SK-N-SH (cell line): Measurements from ENCODE around the gene TEKT1. TPM values are rescaled to one million over a fixed set of nuclear protein-coding genes. Genes with fewer than 3 reads are reported as not detected.

Source experiments
- CTCF ChIA-PET: fragments of 300-600, 350-600 bp; formaldehyde crosslinking; extraction: SDS; loops from one replicate; lab custom pipeline; 2021; lab: Yijun Ruan, JAX
- POLR2A ChIA-PET: fragments of 350-600 bp; sonication (Branson Sonifier 250); formaldehyde crosslinking; extraction: SDS; loops from one replicate; lab custom pipeline; 2020; ENCODE audit warnings: antibody characterized with exemption, inconsistent platforms; lab: Yijun Ruan, JAX
- DNase-seq: peaks from one replicate; pipeline ENCODE4 v3.0.0; 2012
- H2AFZ ChIP-seq: fragments of 200-600 bp; sonication (generic); 2 replicates; pipeline ENCODE4 v1.8.1; 2016; ENCODE audit warnings: antibody characterized with exemption, mild to moderate bottlenecking, low read depth
- H3F3A ChIP-seq: fragments of 200-600 bp; sonication (generic); replicated peaks from 2 replicates; pipeline ENCODE3; 2016; ENCODE audit warnings: antibody characterized with exemption, mild to moderate bottlenecking; ENCODE audit not compliant: insufficient read depth
- H3K27ac ChIP-seq, 2 experiments: fragments of 200-500 bp in 1 of 2; fragments of 200-600 bp in 1 of 2; sonication (Bioruptor generic) in 1 of 2; sonication (generic), shearing (Covaris generic) in 1 of 2; 2 replicates each; pipeline versions ENCODE4 v1.5.1 to v1.6.1; 2014 to 2016; ENCODE audit warnings: low read depth in 2 of 2, inconsistent platforms in 1 of 2, low read length in 1 of 2, mild to moderate bottlenecking in 1 of 2, mixed read lengths in 1 of 2
- H3K27me3 ChIP-seq: fragments of 200-600 bp; sonication (generic), shearing (Covaris generic); 2 replicates; pipeline ENCODE4 v1.6.1; 2016; ENCODE audit warnings: mixed run types; ENCODE audit not compliant: insufficient read depth
- H3K36me3 ChIP-seq, 2 experiments: fragments of 200-500 bp in 1 of 2; fragments of 200-600 bp in 1 of 2; sonication (Bioruptor generic) in 1 of 2; sonication (generic) in 1 of 2; replicated peaks in 1 of 2; 2 replicates each; pipeline versions ENCODE3 to v1.5.1; 2014 to 2016; ENCODE audit warnings: low read length in 1 of 2, mild to moderate bottlenecking in 1 of 2; ENCODE audit not compliant: insufficient read depth in 2 of 2, control insufficient read depth in 1 of 2
- H3K4me1 ChIP-seq, 2 experiments: fragments of 200-500 bp in 1 of 2; fragments of 200-600 bp in 1 of 2; sonication (Bioruptor generic) in 1 of 2; sonication (generic), shearing (Covaris generic) in 1 of 2; 2 replicates each; pipeline versions ENCODE4 v1.5.1 to v1.6.1; 2014 to 2016; ENCODE audit warnings: low read depth in 1 of 2, low read length in 1 of 2, mixed run types in 1 of 2; ENCODE audit not compliant: insufficient read depth in 2 of 2, control insufficient read depth in 1 of 2
- H3K4me2 ChIP-seq: fragments of 200-600 bp; sonication (generic), shearing (Covaris generic); 2 replicates; pipeline ENCODE4 v1.6.1; 2017; ENCODE audit warnings: mixed run types
- H3K4me3 ChIP-seq, 2 experiments: fragments of 200-500 bp in 1 of 2; fragments of 200-600 bp in 1 of 2; sonication (Bioruptor generic) in 1 of 2; sonication (generic), shearing (Covaris generic) in 1 of 2; 2 replicates each; pipeline versions ENCODE4 v1.5.1 to v1.8.1; 2014 to 2016; ENCODE audit warnings: low read depth in 2 of 2, inconsistent platforms in 1 of 2, low read length in 1 of 2, mild to moderate bottlenecking in 1 of 2, mixed read lengths in 1 of 2, moderate library complexity in 1 of 2
- H3K79me2 ChIP-seq: fragments of 200-600 bp; sonication (generic); 2 replicates; pipeline ENCODE4 v1.8.1; 2017; ENCODE audit warnings: mild to moderate bottlenecking; ENCODE audit not compliant: insufficient read depth
- H3K9ac ChIP-seq: fragments of 200-600 bp; sonication (generic); 2 replicates; pipeline ENCODE4 v1.6.1; 2017; ENCODE audit warnings: mixed run types
- H3K9me2 ChIP-seq: fragments of 200-600 bp; sonication (generic); 2 replicates; pipeline ENCODE4 v1.6.1; 2017; ENCODE audit warnings: mixed run types
- H3K9me3 ChIP-seq: fragments of 200-600 bp; sonication (generic); 2 replicates; pipeline ENCODE4 v1.6.1; 2017; ENCODE audit warnings: mixed run types, mild to moderate bottlenecking, moderate library complexity
- H4K20me1 ChIP-seq: fragments of 200-600 bp; sonication (generic); 2 replicates; pipeline ENCODE4 v1.6.1; 2017; ENCODE audit warnings: mild to moderate bottlenecking, mixed run types; ENCODE audit not compliant: insufficient read depth
- ELF1 ChIP-seq: IDR thresholded peaks from 2 replicates; pipeline ENCODE4 v1.4.0; 2012
- EP300 ChIP-seq, 2 experiments: IDR thresholded peaks; 2 replicates each; pipeline versions ENCODE4 v1.4.0 to v1.6.1; 2012; ENCODE audit warnings: borderline replicate concordance in 1 of 2, low read depth in 1 of 2, low read length in 1 of 2
- EZH2phosphoT487 ChIP-seq: fragments of 200-600 bp; sonication (generic); IDR thresholded peaks from 2 replicates; pipeline ENCODE4 v1.6.1; 2017; ENCODE audit warnings: low read depth, mixed run types, mild to moderate bottlenecking, antibody characterized with exemption, moderate library complexity, borderline replicate concordance
- FOXM1 ChIP-seq: IDR thresholded peaks from 2 replicates; pipeline ENCODE4 v1.4.0; 2012; ENCODE audit warnings: low read depth, mild to moderate bottlenecking
- GABPA ChIP-seq: IDR thresholded peaks from 2 replicates; pipeline ENCODE4 v1.4.0; 2012; ENCODE audit warnings: low read depth, mild to moderate bottlenecking
- IRF3 ChIP-seq: fragments of 150-350 bp; IDR thresholded peaks from 2 replicates; pipeline ENCODE4 v1.6.1; 2016; ENCODE audit warnings: mild to moderate bottlenecking, low read depth, low read length
- MAX ChIP-seq: IDR thresholded peaks from 2 replicates; pipeline ENCODE4 v1.4.0; 2012; ENCODE audit warnings: low read depth
- MEF2A ChIP-seq: IDR thresholded peaks from 2 replicates; pipeline ENCODE4 v1.4.0; 2012; ENCODE audit warnings: low read depth, borderline replicate concordance
- MXI1 ChIP-seq: IDR thresholded peaks from 2 replicates; pipeline ENCODE4 v1.6.1; 2012; ENCODE audit warnings: mild to moderate bottlenecking, low read depth, low read length, improper control_type of control experiment
- NRF1 ChIP-seq: IDR thresholded peaks from 2 replicates; pipeline ENCODE4 v1.6.1; 2012; ENCODE audit warnings: low read depth, mild to moderate bottlenecking, low read length
- RCOR1 ChIP-seq: fragments of 150-350 bp; IDR thresholded peaks from 2 replicates; pipeline ENCODE4 v1.6.1; 2017; ENCODE audit warnings: antibody characterized with exemption, low read length
- RFX5 ChIP-seq: IDR thresholded peaks from 2 replicates; pipeline ENCODE4 v1.6.1; 2012; ENCODE audit warnings: mild to moderate bottlenecking, improper control_type of control experiment, low read length
- TAF1 ChIP-seq: IDR thresholded peaks from 2 replicates; pipeline ENCODE4 v1.6.1; 2012; ENCODE audit warnings: low read depth, mild to moderate bottlenecking, low read length, moderate library complexity, borderline replicate concordance
- TCF12 ChIP-seq: IDR thresholded peaks from 2 replicates; pipeline ENCODE4 v1.4.0; 2012
- TEAD4 ChIP-seq: IDR thresholded peaks from 2 replicates; pipeline ENCODE4 v1.4.0; 2012; ENCODE audit warnings: mild to moderate bottlenecking, borderline replicate concordance; ENCODE audit not compliant: insufficient read depth
- USF2 ChIP-seq: fragments of 150-350 bp; IDR thresholded peaks from 2 replicates; pipeline ENCODE4 v1.6.1; 2017; ENCODE audit warnings: antibody characterized with exemption, low read length, low read depth, borderline replicate concordance
- YY1 ChIP-seq: IDR thresholded peaks from 2 replicates; pipeline ENCODE4 v1.4.0; 2012; ENCODE audit warnings: low read depth, mild to moderate bottlenecking
- WGBS: methylation state at CpG from one replicate; pipeline ENCODE4 v1.1.6; 2017; ENCODE audit warnings: low lambda C conversion rate; 5-methylcytosine and 5-hydroxymethylcytosine counted together
- polyA plus RNA-seq, 3 experiments: library from polyadenylated mRNA; depleted of rRNA; stranded (reverse); fragments of >200 nt; gene quantifications; 2 replicates each; pipeline ENCODE4 v1.2.3, GENCODE V29; 2012

The TEKT1 gene
- polyA plus RNA-seq, 1 of the 3 experiments (the other 2 are of a cell fraction), result not detected

- no peaks in the 10 kb centered on the region for H3K79me2 ChIP-seq
- TF ChIP-seq ELF1, result no peak
- no peaks in the 10 kb centered on the region for H3K4me1 ChIP-seq
- H3K9ac ChIP-seq, result no peak overlapping the region
- no peaks in the 10 kb centered on the region for H3K36me3 ChIP-seq
- no peak for DNase-seq
- H3K27me3 ChIP-seq, result peaks cover 52% of the 10 kb centered on the region
- H3K4me2 ChIP-seq, result no peak overlapping the region
- H3K27ac ChIP-seq, result no peak overlapping the region
- no peaks in the 10 kb centered on the region for H4K20me1 ChIP-seq
- 34% methylated on average over 13 of the region's 13 CpGs for WGBS
- H3K9me3 ChIP-seq, result no peaks in the 10 kb centered on the region
- H3K9me2 ChIP-seq, result no peaks in the 10 kb centered on the region
- no peaks in the 10 kb centered on the region for H3F3A ChIP-seq
- H2AFZ ChIP-seq, result no peak overlapping the region
- H3K4me3 ChIP-seq, result no peak overlapping the region
- ChIA-PET CTCF (no interaction called here), POLR2A (no interaction called here)
Measured at GRCh38 chr17:6800422-6801027, 31.0 kb downstream of the TEKT1 start.

GRCh38 chr17:6799738-6800137 lies 31.8 kb downstream of the TEKT1 start:
- H3K79me2 ChIP-seq, result no peaks in the 10 kb centered on the region
- no peaks in the 10 kb centered on the region for H3K9me3 ChIP-seq
- TF ChIP-seq MEF2A (no peak), RCOR1 (no peak), EZH2phosphoT487 (no peak), TCF12 (no peak), TAF1 (no peak), MXI1 (no peak), TEAD4 (no peak), RFX5 (no peak), EP300 (IDR thresholded peaks at IDR 0.05; ENCODE audit: borderline replicate concordance in 1 of 2, low read depth in 1 of 2, low read length in 1 of 2) (no peak), GABPA (no peak), NRF1 (no peak), USF2 (no peak), MAX (no peak), FOXM1 (no peak), ELF1 (no peak), IRF3 (no peak), YY1 (no peak)
- no peak overlapping the region for H3K9ac ChIP-seq
- no peaks in the 10 kb centered on the region for H3F3A ChIP-seq
- no peaks in the 10 kb centered on the region for H3K9me2 ChIP-seq
- no peak overlapping the region for H3K4me3 ChIP-seq
- H3K27me3 ChIP-seq, result peaks cover 56% of the 10 kb centered on the region
- ChIA-PET CTCF (no interaction called here), POLR2A (no interaction called here)
- no peaks in the 10 kb centered on the region for H3K36me3 ChIP-seq
- H3K27ac ChIP-seq, result no peak overlapping the region
- H3K4me1 ChIP-seq, result no peaks in the 10 kb centered on the region
- WGBS, result 10% methylated on average over 6 of the region's 6 CpGs
- no peaks in the 10 kb centered on the region for H4K20me1 ChIP-seq
- DNase-seq, result no peak
- H2AFZ ChIP-seq, result no peak overlapping the region
- H3K4me2 ChIP-seq, result no peak overlapping the region
